Colonic mucosa (tissue), 4 donors: Measurements from ENCODE around the gene SLAMF9. TPM values are rescaled to one million over a fixed set of nuclear protein-coding genes. Genes with fewer than 3 reads are reported as not detected.

Experiments used
- DNase-seq: peaks from one replicate; pipeline ENCODE4 v3.0.0-alpha.2; 2020
- H3K27ac ChIP-seq: fragments of 200-600 bp; one replicate; pipeline ENCODE4 v1.8.0; 2021
- H3K27me3 ChIP-seq: fragments of 200-600 bp; one replicate; pipeline ENCODE4 v1.8.0; 2021
- H3K36me3 ChIP-seq: fragments of 200-600 bp; one replicate; pipeline ENCODE4 v1.8.0; 2021
- H3K4me1 ChIP-seq: fragments of 200-600 bp; one replicate; pipeline ENCODE4 v1.8.0; 2021; ENCODE audit warnings: mild to moderate bottlenecking
- H3K4me3 ChIP-seq: fragments of 200-600 bp; one replicate; pipeline ENCODE4 v1.8.0; 2021
- H3K9ac ChIP-seq, 2 donors: one replicate each; pipeline ENCODE4 v1.7.0; 2013; ENCODE audit warnings: control low read depth in 2 of 2, low read depth in 2 of 2, low read length in 2 of 2
- H3K9me3 ChIP-seq: fragments of 200-600 bp; one replicate; pipeline ENCODE4 v1.8.0; 2021
- intact Hi-C: fragments of 100-400 bp; cut with DNase I; formaldehyde crosslinking; loops from one replicate; pipeline ENCODE4 v1.14.1; 2022
- total RNA-seq, 2 donors: library from RNA; stranded (reverse); fragmentation: NEBNext Ultra II Directional in 1 of 2; extraction: Animal tissue kit (Norgen Biotek cat#: 25700) in 1 of 2; gene quantifications; one replicate each; pipeline ENCODE4 v1.2.1, GENCODE V29; 2021
- TF ChIP-seq, protein P1 (sequence below): fragments of 200-600 bp; IDR thresholded peaks from one replicate; pipeline ENCODE4 v1.8.0; 2022; ENCODE audit warnings: antibody characterized with exemption, mild to moderate bottlenecking
- donor health status: healthy.
- donor health status: DM: no; HTN: no; CAD: no.
- donor health status: DM: no; HTN: no; CAD: no.

The SLAMF9 gene
- total RNA-seq, 2 donors from 2014 or later: not detected

DNA sequence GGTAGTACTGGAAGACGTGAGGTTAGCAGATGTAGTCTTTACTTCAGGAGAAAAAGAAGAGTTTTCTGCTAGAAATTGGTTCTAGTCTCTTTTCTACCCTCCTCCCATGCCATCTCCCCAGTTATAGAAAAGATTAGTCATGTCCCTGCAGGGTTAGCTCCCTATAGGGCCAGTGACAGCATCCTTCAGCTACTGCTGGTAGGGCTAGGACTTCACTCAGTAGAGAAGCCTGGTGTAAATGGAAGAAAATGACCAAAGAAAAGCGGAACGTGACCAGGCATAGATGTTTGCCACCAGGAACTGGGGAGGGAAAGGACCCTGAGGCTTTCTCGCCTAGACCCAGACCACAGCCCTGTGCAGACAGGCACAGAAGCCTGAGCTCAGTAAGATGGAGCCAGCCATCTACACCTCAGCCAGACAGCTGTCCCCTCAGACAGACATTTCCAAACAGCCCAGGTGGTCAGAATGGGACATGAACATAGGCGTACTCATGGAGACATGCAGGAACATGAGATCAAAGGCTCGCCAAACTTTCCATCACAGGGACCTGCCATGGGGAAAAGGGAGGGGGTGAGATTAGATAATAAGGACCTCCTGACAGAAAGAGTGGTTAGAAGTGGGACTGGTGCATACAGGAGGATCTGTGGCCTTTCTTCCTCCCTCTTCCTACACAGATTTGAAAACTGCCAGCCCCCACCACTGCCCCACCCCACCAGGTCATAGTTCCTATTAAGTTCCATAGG lies 23.5 kb upstream of the SLAMF9 start:
- no peak for DNase-seq
- Histone ChIP-seq H3K4me3 (no peak overlapping the region), H3K4me1 (no peaks in the 10 kb centered on the region), H3K9ac (no peak overlapping the region), H3K36me3 (no peaks in the 10 kb centered on the region), H3K27me3 (no peaks in the 10 kb centered on the region), H3K9me3 (no peaks in the 10 kb centered on the region), H3K27ac (no peak overlapping the region)
- intact Hi-C loops: no loop called here
- TF ChIP-seq, protein P1, sequence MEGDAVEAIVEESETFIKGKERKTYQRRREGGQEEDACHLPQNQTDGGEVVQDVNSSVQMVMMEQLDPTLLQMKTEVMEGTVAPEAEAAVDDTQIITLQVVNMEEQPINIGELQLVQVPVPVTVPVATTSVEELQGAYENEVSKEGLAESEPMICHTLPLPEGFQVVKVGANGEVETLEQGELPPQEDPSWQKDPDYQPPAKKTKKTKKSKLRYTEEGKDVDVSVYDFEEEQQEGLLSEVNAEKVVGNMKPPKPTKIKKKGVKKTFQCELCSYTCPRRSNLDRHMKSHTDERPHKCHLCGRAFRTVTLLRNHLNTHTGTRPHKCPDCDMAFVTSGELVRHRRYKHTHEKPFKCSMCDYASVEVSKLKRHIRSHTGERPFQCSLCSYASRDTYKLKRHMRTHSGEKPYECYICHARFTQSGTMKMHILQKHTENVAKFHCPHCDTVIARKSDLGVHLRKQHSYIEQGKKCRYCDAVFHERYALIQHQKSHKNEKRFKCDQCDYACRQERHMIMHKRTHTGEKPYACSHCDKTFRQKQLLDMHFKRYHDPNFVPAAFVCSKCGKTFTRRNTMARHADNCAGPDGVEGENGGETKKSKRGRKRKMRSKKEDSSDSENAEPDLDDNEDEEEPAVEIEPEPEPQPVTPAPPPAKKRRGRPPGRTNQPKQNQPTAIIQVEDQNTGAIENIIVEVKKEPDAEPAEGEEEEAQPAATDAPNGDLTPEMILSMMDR: no peak

DNA sequence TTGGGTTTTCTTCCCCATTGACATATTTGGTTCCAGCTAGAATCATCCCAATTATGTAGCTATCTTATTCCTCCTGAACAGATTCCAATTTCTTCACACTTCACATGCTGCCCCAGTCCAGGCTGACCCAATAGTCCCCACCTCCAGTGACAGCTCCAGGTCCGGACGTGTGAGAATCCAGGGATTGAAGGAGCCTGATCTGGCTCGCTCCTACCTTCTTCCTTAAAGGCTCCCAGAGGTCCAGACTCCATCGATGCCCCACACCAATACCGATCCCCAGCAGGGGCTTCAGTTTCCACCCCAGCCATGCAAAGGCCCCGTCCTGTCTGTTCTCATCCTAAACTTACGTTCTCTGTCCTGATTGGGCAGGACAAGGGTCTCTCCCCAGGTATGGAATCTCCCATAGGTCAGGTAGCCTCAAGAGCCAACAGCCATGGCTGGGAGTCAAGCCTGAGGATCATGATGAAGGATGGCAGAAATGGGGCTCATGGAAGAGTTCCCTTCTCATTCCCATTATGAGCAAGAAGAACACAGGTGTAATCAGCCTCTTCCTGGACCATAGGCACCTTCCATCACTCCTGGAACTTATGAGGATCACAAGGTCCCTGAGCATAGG lies 20.4 kb upstream of the SLAMF9 start:
- Histone ChIP-seq H3K9me3 (no peaks in the 10 kb centered on the region), H3K9ac (no peak overlapping the region), H3K27ac (no peak overlapping the region), H3K36me3 (no peaks in the 10 kb centered on the region), H3K4me3 (no peak overlapping the region), H3K27me3 (no peaks in the 10 kb centered on the region), H3K4me1 (peaks cover 2% of the 10 kb centered on the region)
- intact Hi-C loops: no loop called here
- DNase-seq: no peak
- TF ChIP-seq, protein P1: no peak

DNA sequence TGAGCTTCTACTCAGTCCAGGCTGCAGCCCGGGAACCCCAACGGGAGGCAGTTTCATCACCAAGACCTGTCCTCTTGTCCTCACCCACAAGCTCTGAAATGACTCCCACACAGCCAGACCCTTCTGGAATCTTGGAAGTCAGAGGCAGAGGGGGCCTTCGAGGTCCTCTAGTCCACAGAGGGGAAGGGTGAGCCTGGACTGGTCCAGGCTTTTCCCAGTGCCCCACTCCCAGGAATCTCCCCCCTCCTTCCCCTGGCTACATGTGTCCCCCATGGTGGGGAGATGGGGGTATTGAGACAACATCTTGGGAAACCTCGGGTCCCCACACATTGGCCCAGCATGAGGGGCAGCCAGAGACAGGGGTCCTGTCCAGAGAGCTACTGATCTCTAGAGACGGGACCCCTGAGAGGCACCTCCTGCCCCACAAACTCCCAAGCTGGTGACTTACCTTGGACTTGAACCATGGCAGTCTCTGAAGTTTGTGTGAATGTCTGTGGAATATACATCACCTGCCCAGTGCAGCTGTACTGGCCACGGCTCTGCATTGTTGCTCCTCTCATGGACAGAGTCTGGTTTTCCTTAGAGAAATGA lies 19.4 kb upstream of the SLAMF9 start:
- intact Hi-C loops: no loop called here
- no peak for DNase-seq
- Histone ChIP-seq H3K36me3 (no peaks in the 10 kb centered on the region), H3K27me3 (no peaks in the 10 kb centered on the region), H3K4me3 (no peak overlapping the region), H3K4me1 (peaks cover 2% of the 10 kb centered on the region), H3K9ac (no peak overlapping the region), H3K27ac (no peak overlapping the region), H3K9me3 (no peaks in the 10 kb centered on the region)
- TF ChIP-seq, protein P1: no peak

DNA sequence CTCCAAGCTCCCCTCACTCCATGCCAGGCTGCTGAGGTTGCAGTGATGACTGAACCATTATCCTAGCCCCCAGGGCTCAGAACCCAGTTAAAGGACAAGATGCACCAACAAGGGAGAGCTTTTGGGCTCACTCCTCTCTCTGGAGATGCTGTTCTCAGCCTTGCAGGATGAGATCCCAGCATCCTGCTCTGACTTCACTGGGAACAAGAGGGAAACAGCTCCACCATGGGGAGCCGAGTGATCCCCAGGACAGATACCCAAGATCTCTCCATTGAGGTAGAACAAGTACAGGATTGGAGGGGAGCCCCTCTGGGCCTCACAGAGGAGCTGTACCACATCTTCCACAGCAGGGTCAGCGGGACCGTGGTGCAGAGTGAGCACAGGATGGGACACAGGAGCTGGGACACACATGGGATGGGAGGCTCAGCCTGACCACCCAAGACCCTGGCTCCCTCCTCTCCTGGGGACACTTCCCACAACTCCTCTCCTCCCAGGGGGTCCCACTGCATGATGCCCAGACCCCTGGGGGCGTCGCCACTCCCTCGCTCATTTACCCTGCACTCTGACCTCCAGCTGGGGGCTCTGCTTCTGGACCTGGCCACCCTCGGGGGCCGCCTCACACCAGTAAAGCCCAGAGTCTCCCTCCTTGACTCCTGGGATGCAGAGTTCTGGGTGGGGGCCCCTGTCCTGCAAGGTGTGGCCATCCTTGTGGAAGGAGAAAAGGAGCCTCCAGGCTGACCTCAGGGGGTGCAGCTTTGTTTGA lies 18.6 kb upstream of the SLAMF9 start:
- no peak overlapping the region for H3K27ac ChIP-seq
- intact Hi-C loops: no loop called here
- no peak overlapping the region for H3K9ac ChIP-seq
- no peaks in the 10 kb centered on the region for H3K36me3 ChIP-seq
- no peak for DNase-seq
- no peak overlapping the region for H3K4me3 ChIP-seq
- TF ChIP-seq, protein P1: no peak
- no peaks in the 10 kb centered on the region for H3K9me3 ChIP-seq
- H3K27me3 ChIP-seq: no peaks in the 10 kb centered on the region
- peaks cover 2% of the 10 kb centered on the region for H3K4me1 ChIP-seq

DNA sequence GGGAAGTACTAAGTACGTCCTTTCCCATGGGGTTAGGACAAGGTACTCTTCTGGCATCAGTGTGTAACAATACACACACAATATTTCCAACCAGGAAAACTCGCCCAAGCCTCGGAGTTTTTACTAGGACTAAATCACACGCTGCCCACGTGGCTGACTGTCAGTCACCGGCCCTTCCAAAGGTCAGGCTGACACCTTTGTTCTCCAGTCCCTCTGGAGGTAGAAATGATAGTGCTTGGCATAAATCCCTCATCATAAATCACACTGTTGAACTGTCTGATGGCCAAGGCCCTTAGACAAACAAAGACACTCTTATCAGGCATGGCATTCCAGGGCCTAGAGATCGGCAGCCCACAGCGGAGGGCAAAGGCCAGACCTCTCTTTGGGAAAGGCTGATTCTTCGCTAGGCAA lies 16.9 kb upstream of the SLAMF9 start:
- H3K36me3 ChIP-seq: no peaks in the 10 kb centered on the region
- no peaks in the 10 kb centered on the region for H3K27me3 ChIP-seq
- TF ChIP-seq, protein P1: peak; percentile 24
- DNase-seq: peak; percentile 93
- peaks cover 2% of the 10 kb centered on the region for H3K4me1 ChIP-seq
- H3K9me3 ChIP-seq: no peaks in the 10 kb centered on the region
- H3K4me3 ChIP-seq: no peak overlapping the region
- H3K9ac ChIP-seq: peak overlapping the region in 1 of 2 donors; percentile 22
- H3K27ac ChIP-seq: peak overlapping the region; percentile 41
- intact Hi-C loops: no loop called here
